H9 (cell line): ENCODE measurements around the gene SIRT7. TPM values are rescaled to one million over a fixed set of nuclear protein-coding genes. Genes with fewer than 3 reads are reported as not detected.

Source experiments
- DNase-seq: peaks from one replicate; pipeline ENCODE4 v3.0.0-alpha.2; 2017
- H2AFZ ChIP-seq: one replicate; pipeline ENCODE4 v1.6.1; 2013; ENCODE audit warnings: mild to moderate bottlenecking, low read length, control low read depth, moderate library complexity
- H2AK5ac ChIP-seq: 2 replicates; pipeline ENCODE4 v1.6.1; 2013; ENCODE audit warnings: low read length, control low read depth, mixed read lengths; ENCODE audit not compliant: insufficient read length
- H2BK120ac ChIP-seq: one replicate; pipeline ENCODE4 v1.6.1; 2013; ENCODE audit warnings: low read depth, mild to moderate bottlenecking, low read length, control low read depth, inconsistent platforms; ENCODE audit not compliant: poor library complexity, severe bottlenecking
- H2BK12ac ChIP-seq: 2 replicates; pipeline ENCODE4 v1.6.1; 2013; ENCODE audit warnings: low read length, control low read depth, mixed read lengths, low read depth; ENCODE audit not compliant: insufficient read length
- H2BK15ac ChIP-seq: 2 replicates; pipeline ENCODE4 v1.6.1; 2013; ENCODE audit warnings: low read depth, low read length, control low read depth
- H2BK20ac ChIP-seq: one replicate; pipeline ENCODE4 v1.6.1; 2013; ENCODE audit warnings: low read depth, mild to moderate bottlenecking, low read length, control low read depth, inconsistent platforms; ENCODE audit not compliant: poor library complexity, severe bottlenecking
- H2BK5ac ChIP-seq: 2 replicates; pipeline ENCODE4 v1.6.1; 2013; ENCODE audit warnings: low read length, control low read depth, mixed read lengths; ENCODE audit not compliant: insufficient read length
- H3K14ac ChIP-seq: 2 replicates; pipeline ENCODE4 v1.6.1; 2013; ENCODE audit warnings: low read length, control low read depth; ENCODE audit not compliant: insufficient read depth
- H3K18ac ChIP-seq: 2 replicates; pipeline ENCODE4 v1.6.1; 2013; ENCODE audit warnings: low read depth, mild to moderate bottlenecking, mixed read lengths, low read length, control low read depth; ENCODE audit not compliant: insufficient read length
- H3K23ac ChIP-seq: 2 replicates; pipeline ENCODE4 v1.6.1; 2013; ENCODE audit warnings: low read length, control low read depth, mixed read lengths, low read depth; ENCODE audit not compliant: insufficient read length
- H3K23me2 ChIP-seq: 2 replicates; pipeline ENCODE4 v1.6.1; 2013; ENCODE audit warnings: low read depth, mild to moderate bottlenecking, mixed read lengths, low read length, control low read depth; ENCODE audit not compliant: insufficient read length, poor library complexity, severe bottlenecking
- H3K27ac ChIP-seq: 2 replicates; pipeline ENCODE4 v1.5.1; 2013; ENCODE audit warnings: low read length, control low read depth, mixed read lengths, low read depth; ENCODE audit not compliant: insufficient read length
- H3K27me3 ChIP-seq: 2 replicates; pipeline ENCODE4 v1.6.1; 2013; ENCODE audit warnings: low read length, control low read depth, inconsistent platforms; ENCODE audit not compliant: insufficient read depth
- H3K4ac ChIP-seq: 2 replicates; pipeline ENCODE4 v1.6.1; 2013; ENCODE audit warnings: low read depth, mild to moderate bottlenecking, control low read depth, inconsistent platforms, low read length, moderate library complexity
- H3K4me1 ChIP-seq: 2 replicates; pipeline ENCODE4 v1.6.1; 2013; ENCODE audit warnings: low read length, control low read depth, inconsistent platforms; ENCODE audit not compliant: insufficient read depth
- H3K4me2 ChIP-seq: 2 replicates; pipeline ENCODE4 v1.6.1; 2013; ENCODE audit warnings: low read length, control low read depth, mixed read lengths; ENCODE audit not compliant: insufficient read length, insufficient read depth
- H3K56ac ChIP-seq: 2 replicates; pipeline ENCODE4 v1.6.1; 2013; ENCODE audit warnings: low read depth, mild to moderate bottlenecking, mixed read lengths, low read length, control low read depth; ENCODE audit not compliant: insufficient read length
- H3K79me1 ChIP-seq: 2 replicates; pipeline ENCODE4 v1.6.1; 2013; ENCODE audit warnings: low read depth, mild to moderate bottlenecking, moderate library complexity, low read length, control low read depth, inconsistent platforms; ENCODE audit not compliant: insufficient read depth, poor library complexity, severe bottlenecking
- H3K79me2 ChIP-seq: 2 replicates; pipeline ENCODE4 v1.6.1; 2013; ENCODE audit warnings: low read length, control low read depth, inconsistent platforms; ENCODE audit not compliant: insufficient read depth
- H3K9ac ChIP-seq: 2 replicates; pipeline ENCODE4 v1.6.1; 2013; ENCODE audit warnings: low read length, control low read depth, mixed read lengths; ENCODE audit not compliant: insufficient read length; ENCODE audit errors: extremely low read depth
- H3K9me3 ChIP-seq: one replicate; pipeline ENCODE4 v1.6.1; 2013; ENCODE audit warnings: low read depth, low read length, inconsistent platforms; ENCODE audit not compliant: control insufficient read depth
- H3T11ph ChIP-seq: one replicate; pipeline ENCODE4 v1.6.1; 2013; ENCODE audit warnings: mild to moderate bottlenecking, low read length, control low read depth, inconsistent platforms
- H4K20me1 ChIP-seq: one replicate; pipeline ENCODE4 v1.6.1; 2013; ENCODE audit not compliant: control insufficient read depth, insufficient read length, insufficient read depth
- H4K5ac ChIP-seq: 2 replicates; pipeline ENCODE4 v1.6.1; 2013; ENCODE audit warnings: low read depth, mild to moderate bottlenecking, mixed read lengths, low read length, control low read depth; ENCODE audit not compliant: insufficient read length
- H4K8ac ChIP-seq: replicated peaks from 2 replicates; pipeline ENCODE4 v1.6.1; 2013; ENCODE audit warnings: low read length, control low read depth, mixed read lengths, low read depth; ENCODE audit not compliant: insufficient read length
- H4K91ac ChIP-seq: 2 replicates; pipeline ENCODE4 v1.6.1; 2013; ENCODE audit warnings: low read depth, mild to moderate bottlenecking, moderate library complexity, mixed read lengths, low read length, control low read depth; ENCODE audit not compliant: insufficient read length
- H3K27ac Mint-ChIP-seq, 3 experiments: 2 replicates in 2 of 3; 3 replicates in 1 of 3; pipeline ENCODE4 v1.8.0; 2020 to 2021; ENCODE audit warnings: mixed read lengths in 3 of 3, mild to moderate bottlenecking in 1 of 3, moderate library complexity in 1 of 3
- H3K27me3 Mint-ChIP-seq: 2 replicates; pipeline ENCODE4 v1.8.0; 2021; ENCODE audit warnings: low read depth, mild to moderate bottlenecking, moderate library complexity, mixed read lengths
- H3K36me3 Mint-ChIP-seq, 3 experiments: 2 replicates in 2 of 3; 3 replicates in 1 of 3; pipeline ENCODE4 v1.8.0; 2020 to 2021; ENCODE audit warnings: low read depth in 3 of 3, mixed read lengths in 3 of 3; ENCODE audit not compliant: insufficient read depth in 1 of 3
- H3K4me1 Mint-ChIP-seq, 2 experiments: 2 replicates each; pipeline ENCODE4 v1.8.0; 2020; ENCODE audit warnings: mixed read lengths in 2 of 2
- H3K4me3 Mint-ChIP-seq, 2 experiments: 2 replicates in 1 of 2; 3 replicates in 1 of 2; pipeline ENCODE4 v1.8.0; 2020 to 2021; ENCODE audit warnings: mild to moderate bottlenecking in 2 of 2, mixed read lengths in 2 of 2, moderate library complexity in 1 of 2
- H3K9me3 Mint-ChIP-seq, 2 experiments: 2 replicates in 1 of 2; 3 replicates in 1 of 2; pipeline ENCODE4 v1.8.0; 2020; ENCODE audit warnings: mild to moderate bottlenecking in 2 of 2, mixed read lengths in 2 of 2, moderate library complexity in 1 of 2
- WGBS: extraction: QIAGEN DNeasy Blood & Tissue Kit; methylation state at CpG from one replicate; pipeline ENCODE4 v1.1.7; 2013; ENCODE audit warnings: missing lambda C conversion rate, low lambda C conversion rate, mixed read lengths; ENCODE audit not compliant: insufficient read length; ENCODE audit errors: extremely low coverage; 5-methylcytosine and 5-hydroxymethylcytosine counted together
- total RNA-seq: library from RNA; stranded (reverse); gene quantifications from 2 replicates; pipeline ENCODE4 v1.2.1, GENCODE V29; 2021
- TF ChIP-seq, protein P1 (sequence below): fragments of 200-600 bp; sonication (generic); conservative IDR thresholded peaks from 3 replicates; pipeline ENCODE4 v1.8.0; 2021; ENCODE audit warnings: antibody characterized with exemption, mild to moderate bottlenecking

The SIRT7 gene
- total RNA-seq, 1 experiment from 2014 or later, result 29.7 TPM

DNA sequence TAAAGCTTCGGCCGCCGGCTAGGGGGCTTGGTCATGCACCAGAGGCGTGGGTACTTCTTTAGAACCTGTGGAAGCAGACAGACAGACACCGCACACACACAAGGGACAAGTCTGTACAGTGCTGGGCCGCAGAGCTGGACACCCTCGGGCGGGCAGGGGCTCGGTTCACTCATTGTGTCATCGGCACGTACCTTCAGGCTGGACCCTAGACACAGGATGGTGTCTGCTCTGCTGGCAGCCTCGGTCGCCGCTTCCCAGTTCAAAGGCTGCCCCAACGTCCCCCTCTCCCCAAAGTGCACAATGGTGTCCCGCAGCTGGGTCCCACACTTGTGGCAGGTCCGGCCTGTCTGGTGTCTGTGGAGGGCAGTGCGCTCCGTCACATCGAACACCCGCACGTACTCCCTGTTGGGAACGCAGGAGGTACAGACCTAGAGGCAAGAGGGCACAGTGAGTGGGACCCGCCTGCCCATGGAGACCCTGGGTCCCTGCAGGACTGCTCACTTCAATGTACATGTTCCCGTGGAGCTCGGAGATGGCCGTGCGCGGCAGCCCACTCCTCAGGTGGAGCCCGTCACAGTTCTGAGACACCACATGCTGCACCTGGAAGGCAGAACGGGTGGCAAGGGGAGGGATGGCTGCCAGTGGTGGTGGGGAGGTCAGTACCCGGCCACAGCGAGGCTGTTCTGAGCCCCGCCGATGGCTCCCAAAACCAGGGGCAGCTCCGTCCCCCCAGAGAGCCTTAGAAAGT, 3.7 kb downstream of the SIRT7 start:
- H3K4me1 ChIP-seq, result no peaks in the 10 kb centered on the region
- no peak overlapping the region for H3K56ac ChIP-seq
- no peak overlapping the region for H2AK5ac ChIP-seq
- H3K27ac ChIP-seq, result no peak overlapping the region
- H2BK5ac ChIP-seq, result no peak overlapping the region
- no peaks in the 10 kb centered on the region for H3K27me3 ChIP-seq
- no peak overlapping the region for H3T11ph ChIP-seq
- no peaks in the 10 kb centered on the region for H3K27me3 Mint-ChIP-seq
- no peak overlapping the region for H2BK15ac ChIP-seq
- WGBS, result no CpG with 5 or more reads among the region's 36 CpGs
- no peak for DNase-seq
- TF ChIP-seq, protein P1, sequence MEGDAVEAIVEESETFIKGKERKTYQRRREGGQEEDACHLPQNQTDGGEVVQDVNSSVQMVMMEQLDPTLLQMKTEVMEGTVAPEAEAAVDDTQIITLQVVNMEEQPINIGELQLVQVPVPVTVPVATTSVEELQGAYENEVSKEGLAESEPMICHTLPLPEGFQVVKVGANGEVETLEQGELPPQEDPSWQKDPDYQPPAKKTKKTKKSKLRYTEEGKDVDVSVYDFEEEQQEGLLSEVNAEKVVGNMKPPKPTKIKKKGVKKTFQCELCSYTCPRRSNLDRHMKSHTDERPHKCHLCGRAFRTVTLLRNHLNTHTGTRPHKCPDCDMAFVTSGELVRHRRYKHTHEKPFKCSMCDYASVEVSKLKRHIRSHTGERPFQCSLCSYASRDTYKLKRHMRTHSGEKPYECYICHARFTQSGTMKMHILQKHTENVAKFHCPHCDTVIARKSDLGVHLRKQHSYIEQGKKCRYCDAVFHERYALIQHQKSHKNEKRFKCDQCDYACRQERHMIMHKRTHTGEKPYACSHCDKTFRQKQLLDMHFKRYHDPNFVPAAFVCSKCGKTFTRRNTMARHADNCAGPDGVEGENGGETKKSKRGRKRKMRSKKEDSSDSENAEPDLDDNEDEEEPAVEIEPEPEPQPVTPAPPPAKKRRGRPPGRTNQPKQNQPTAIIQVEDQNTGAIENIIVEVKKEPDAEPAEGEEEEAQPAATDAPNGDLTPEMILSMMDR, result no peak
- no peak overlapping the region for H3K18ac ChIP-seq
- H4K91ac ChIP-seq, result no peak overlapping the region
- no peak overlapping the region for H2AFZ ChIP-seq
- H3K14ac ChIP-seq, result no peak overlapping the region
- H2BK120ac ChIP-seq, result no peak overlapping the region
- H3K79me1 ChIP-seq, result no peaks in the 10 kb centered on the region
- no peak overlapping the region for H2BK12ac ChIP-seq
- H3K36me3 Mint-ChIP-seq, result peaks cover 17 to 40% (median 38%) of the 10 kb centered on the region in 3 experiments; a peak in 6 of 7 replicates
- H3K9me3 ChIP-seq, result no peaks in the 10 kb centered on the region
- no peak overlapping the region for H3K4me3 Mint-ChIP-seq
- no peak overlapping the region for H2BK20ac ChIP-seq
- no peak overlapping the region for H3K23ac ChIP-seq
- H3K9me3 Mint-ChIP-seq, result no peaks in the 10 kb centered on the region; a peak in 1 of 5 replicates
- H3K23me2 ChIP-seq, result peaks cover 11% of the 10 kb centered on the region
- H3K9ac ChIP-seq, result no peak overlapping the region
- H3K4me1 Mint-ChIP-seq, result peaks cover 11 to 16% of the 10 kb centered on the region in 2 experiments
- no peak overlapping the region for H3K27ac Mint-ChIP-seq
- no peak overlapping the region for H4K5ac ChIP-seq
- H4K8ac ChIP-seq, result no peak overlapping the region
- H3K79me2 ChIP-seq, result no peaks in the 10 kb centered on the region; the same call in 1 of the 2 replicates
- no peak overlapping the region for H3K4ac ChIP-seq
- H4K20me1 ChIP-seq, result no peaks in the 10 kb centered on the region
- H3K4me2 ChIP-seq, result no peak overlapping the region
